ENCODE data around the gene CCL20.
"Not testable (repeated sequence)": the region's sequence is repeated elsewhere in the genome, so short reads cannot be mapped to it uniquely, and the experiment has no call there.

CCL20 gene

GRCh38 chr2:227813562-227814353 lies at the start of gene CCL20:
TSS of gene CCL20 (plus strand) at chr2:227813842. CDS start at chr2:227813912, 70 bp downstream.
- no peak for DNase-seq

DNA sequence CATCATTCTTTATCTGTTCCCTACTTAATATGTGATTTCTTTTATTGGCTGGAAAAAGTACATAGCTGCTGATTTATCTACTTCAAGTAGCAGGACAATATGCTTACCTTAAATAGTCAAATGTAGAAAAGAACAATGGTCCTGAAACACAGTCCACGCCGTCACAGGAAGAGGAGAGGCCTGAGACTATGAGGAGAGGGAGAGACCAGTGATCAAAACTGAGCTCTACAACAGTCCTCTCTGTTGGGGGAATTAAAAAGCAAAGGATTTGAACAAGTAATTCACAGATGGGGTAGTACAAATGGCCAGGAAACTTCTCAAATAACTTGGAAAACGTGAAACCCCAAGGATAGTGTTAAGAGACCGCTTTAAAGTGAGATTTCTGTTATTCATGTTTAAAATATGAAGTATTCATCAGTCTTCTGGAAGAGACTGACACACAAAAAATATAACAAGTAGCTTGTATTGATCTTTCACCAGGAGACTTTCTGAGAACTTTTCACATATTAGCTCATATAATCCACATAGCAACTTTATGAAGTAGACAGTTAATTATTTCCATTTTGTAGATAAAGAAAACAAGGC lies 47.8 kb upstream of the CCL20 start:
- DNase-seq = no peak

- DNase-seq = peak; percentile 72
Measured at GRCh38 chr2:227766373-227766883, 47.2 kb upstream of the CCL20 start.

- no peak for DNase-seq
Measured at GRCh38 chr2:227767830-227768229, 45.8 kb upstream of the CCL20 start.

- no peak for DNase-seq
Measured at GRCh38 chr2:227772197-227772661, 41.4 kb upstream of the CCL20 start.

DNA sequence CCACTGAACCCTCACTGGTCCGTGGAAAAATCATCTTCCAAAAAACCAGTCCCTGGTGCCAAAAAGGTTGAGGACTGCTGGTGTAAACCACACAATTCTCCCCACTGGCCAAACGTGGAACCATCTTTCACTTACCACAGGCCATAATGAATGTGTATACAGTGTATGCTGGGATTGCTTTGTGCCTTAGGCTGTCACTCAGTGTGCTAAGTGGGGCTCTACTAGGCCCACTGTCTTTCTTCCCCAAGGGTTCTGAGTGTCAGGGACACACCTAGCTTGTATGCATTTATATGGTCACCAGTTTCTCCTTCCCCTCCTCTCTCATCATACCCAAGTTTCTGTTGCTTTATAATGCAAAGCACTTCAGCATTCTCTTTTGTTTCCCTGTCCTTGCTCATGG lies 40.7 kb upstream of the CCL20 start:
- peak; percentile 14 for DNase-seq

GRCh38 chr2:227774011-227774624 lies 39.5 kb upstream of the CCL20 start:
- DNase-seq = no peak

DNA sequence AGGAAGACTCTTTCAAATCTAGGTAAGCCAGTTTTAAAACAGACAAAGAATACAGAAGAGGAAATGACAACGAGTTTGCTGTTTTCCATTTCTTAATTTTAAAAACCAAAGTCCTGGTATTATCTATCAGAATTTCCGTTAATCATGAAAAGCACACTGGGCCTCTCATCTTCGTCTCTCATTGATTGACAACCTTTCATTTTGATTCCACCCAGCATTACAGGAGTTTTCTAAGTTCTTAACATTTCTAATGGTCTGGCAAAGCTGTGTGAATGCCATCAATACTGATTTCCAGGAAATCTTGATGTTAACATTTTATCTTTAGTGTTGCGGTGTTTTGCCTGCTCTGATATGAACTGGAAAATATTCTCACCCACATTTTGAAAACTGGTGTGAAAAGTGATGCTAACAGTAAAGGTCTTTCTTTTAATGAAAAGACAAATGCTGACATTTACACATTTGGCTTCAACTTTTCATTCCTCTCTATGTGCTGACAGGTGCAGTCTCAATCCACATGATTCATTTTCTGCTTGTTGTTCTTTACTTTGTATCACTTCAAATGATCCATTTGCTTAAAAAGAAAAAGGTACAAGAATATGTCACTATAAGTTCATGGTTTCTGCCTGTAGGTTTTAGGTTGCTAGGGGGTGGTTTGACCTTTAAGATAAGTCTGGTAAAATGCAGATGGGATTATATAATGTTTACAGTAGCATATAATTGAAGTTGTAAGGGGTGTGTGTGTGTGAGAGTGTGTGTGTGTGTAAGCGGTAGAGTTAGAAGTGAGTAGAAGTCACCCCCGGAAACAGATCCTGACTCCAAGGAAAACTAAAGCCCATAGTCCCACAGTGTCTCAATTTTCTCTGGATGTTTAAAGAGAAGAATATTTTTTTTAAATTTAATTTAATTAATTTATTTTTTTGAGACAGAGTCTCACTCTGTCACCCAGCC lies 38.5 kb upstream of the CCL20 start:
- DNase-seq = no peak

DNA sequence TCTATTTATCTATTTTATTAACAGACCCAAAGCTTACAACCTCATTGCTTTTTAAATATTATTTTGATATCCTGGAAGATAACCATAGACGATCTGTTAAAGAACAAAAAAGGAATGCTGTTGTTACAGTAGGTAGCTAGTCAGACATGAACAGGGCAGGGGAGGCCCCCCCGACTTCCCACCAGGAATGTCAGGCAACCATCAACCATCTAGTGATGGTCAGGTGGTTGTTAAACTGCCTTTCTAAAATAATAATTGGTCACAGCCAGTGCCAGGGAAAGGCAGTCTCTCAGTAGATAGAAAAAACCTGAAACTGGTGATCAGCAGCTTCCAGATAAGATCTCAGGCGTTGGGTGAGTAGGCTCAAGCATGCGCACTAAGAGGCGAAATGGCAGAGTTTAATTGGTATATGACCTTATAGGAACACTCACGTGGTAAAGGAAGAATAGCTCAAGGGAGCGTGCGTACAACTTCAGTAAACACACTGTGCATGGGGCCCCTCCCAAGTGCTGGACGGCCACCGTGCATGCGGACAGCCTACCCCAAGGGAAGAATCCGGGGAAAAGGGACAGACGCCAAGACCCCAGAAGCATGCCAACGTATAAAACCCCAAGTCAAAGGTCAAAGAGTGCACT lies 32.5 kb upstream of the CCL20 start:
- DNase-seq = no peak

- no peak for DNase-seq
Measured at GRCh38 chr2:227781841-227782240, 31.8 kb upstream of the CCL20 start.

- no peak for DNase-seq
Measured at GRCh38 chr2:227782804-227783203, 30.8 kb upstream of the CCL20 start.

- no peak for DNase-seq
Measured at GRCh38 chr2:227783404-227784138, 30.1 kb upstream of the CCL20 start.

- DNase-seq = no peak
Measured at GRCh38 chr2:227785293-227785692, 28.3 kb upstream of the CCL20 start.

- no peak for DNase-seq
Measured at GRCh38 chr2:227788561-227789018, 25.1 kb upstream of the CCL20 start.

- DNase-seq = no peak
Measured at GRCh38 chr2:227789803-227790202, 23.8 kb upstream of the CCL20 start.

DNA sequence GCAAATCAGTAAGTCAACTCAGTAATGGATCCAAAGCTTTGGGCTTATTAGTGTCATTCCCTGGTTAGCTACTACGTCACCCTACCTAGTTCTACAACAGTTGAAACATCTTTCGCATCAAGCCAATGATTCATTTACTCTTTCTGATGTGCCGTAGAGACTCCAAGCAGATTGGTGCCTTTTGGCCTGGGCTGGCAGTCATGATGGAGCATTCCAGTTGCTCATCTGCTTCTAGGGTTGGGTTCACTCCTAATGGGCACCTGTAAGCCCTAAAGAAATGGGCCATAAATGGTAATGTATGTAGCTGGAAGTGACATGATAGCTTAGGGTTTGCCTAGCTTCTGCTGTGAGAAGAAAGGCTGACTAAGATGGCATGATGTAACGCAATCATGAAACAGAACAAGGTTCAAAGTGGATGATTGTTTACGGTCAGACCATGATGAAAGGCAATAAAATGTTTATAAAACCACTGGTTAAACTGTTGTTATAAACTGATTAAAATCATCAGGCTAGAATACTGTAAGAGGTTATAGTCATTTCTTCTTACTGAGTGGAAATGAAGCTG lies 20.4 kb upstream of the CCL20 start:
- DNase-seq = no peak

DNA sequence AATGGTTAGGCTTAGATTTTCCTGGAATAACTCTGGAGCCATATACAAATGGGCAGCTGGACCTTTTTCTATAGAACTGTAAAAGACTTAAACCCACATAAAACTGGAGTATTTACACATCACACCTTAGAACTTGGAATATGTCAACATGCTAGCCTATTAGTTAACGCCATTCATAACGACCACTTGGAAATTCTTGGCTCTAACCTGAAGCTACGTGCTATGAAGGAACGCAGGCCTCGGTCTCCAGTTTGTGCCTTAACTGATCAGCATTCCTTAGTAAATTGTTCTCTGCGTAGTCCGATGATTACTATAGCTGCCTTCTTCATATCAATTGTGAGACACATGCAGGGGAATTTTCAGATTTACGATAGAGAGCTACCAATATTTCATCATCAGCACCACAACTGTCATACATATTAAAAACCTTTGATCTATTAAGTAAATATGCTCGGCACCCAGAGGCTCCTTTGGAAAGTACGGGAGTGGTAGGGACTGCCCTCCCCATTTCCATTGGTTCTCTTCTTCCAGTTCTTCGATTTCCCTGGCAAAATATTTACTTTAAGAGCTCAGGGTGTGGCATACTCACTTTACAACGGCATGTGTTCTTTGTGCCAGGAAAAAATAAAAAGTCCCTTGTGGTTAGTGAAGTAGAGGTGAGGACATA lies 17.5 kb upstream of the CCL20 start:
- no peak for DNase-seq

- not testable (repeated sequence) for DNase-seq
Measured at GRCh38 chr2:227796768-227797167, 16.9 kb upstream of the CCL20 start.

GRCh38 chr2:227799202-227799601 lies 14.4 kb upstream of the CCL20 start:
- DNase-seq = no peak

DNA sequence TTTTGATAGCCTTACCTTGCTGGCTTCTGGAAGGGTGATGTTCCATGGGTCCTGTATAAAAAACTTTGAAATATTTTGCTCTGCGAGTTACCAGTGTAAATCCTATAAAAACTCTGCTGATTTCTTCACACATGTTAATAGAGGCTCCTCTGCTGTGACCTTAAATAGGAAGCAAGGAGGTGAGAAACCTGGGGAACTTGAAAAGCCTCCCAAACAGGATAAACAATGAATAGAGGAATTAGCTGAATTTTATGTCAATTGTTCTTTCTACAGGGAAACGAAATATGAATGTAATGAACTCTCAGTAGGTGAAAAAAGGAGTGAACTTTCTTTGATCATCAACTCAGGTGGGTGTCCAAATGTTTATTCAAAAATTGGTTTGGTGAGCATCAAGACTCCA lies 10.8 kb upstream of the CCL20 start:
- no peak for DNase-seq
